ENCODE measurements around the gene LYPD6.
"Not testable (repeated sequence)": the region's sequence is repeated elsewhere in the genome, so short reads cannot be mapped to it uniquely, and the experiment has no call there.

Gene LYPD6

GRCh38 chr2:149313512-149313972 is 16.8 kb upstream of the LYPD6 start (continued):
- no peak for TF ChIP-seq TSHZ2 (CRISPR knock-in tag; IDR thresholded peaks at IDR 0.05)
- no peak for TF ChIP-seq CSDC2 (CRISPR knock-in tag; IDR thresholded peaks at IDR 0.05)

- no peak; the same call in 2 of the 3 replicates for ATAC-seq
- TF ChIP-seq CSDC2 (CRISPR knock-in tag; IDR thresholded peaks at IDR 0.05) (no peak), ZFP3 (CRISPR knock-in tag; IDR thresholded peaks at IDR 0.05) (no peak), ZNF565 (CRISPR knock-in tag; conservative IDR thresholded peaks at IDR 0.05; ENCODE audit: low read depth) (no peak), PPARA (CRISPR knock-in tag; IDR thresholded peaks at IDR 0.05; ENCODE audit: borderline replicate concordance) (no peak), OSR1 (CRISPR knock-in tag; IDR thresholded peaks at IDR 0.05) (no peak), TOX (CRISPR knock-in tag; IDR thresholded peaks at IDR 0.05; ENCODE audit: borderline replicate concordance) (no peak), TSHZ2 (CRISPR knock-in tag; IDR thresholded peaks at IDR 0.05) (no peak), BACH2 (CRISPR knock-in tag; IDR thresholded peaks at IDR 0.05; ENCODE audit: borderline replicate concordance) (no peak), ISL1 (CRISPR knock-in tag; IDR thresholded peaks at IDR 0.05) (no peak), SNAI2 (CRISPR knock-in tag; IDR thresholded peaks at IDR 0.05) (no peak)
These were observed 15.7 kb upstream of the LYPD6 start for GRCh38 chr2:149314687-149315086.

GRCh38 chr2:149315461-149315860 is 14.9 kb upstream of the LYPD6 start:
- ATAC-seq = no peak
- TF ChIP-seq ZFP30 (CRISPR knock-in tag; IDR thresholded peaks at IDR 0.05) = no peak
- TF ChIP-seq ZNF565 (CRISPR knock-in tag; conservative IDR thresholded peaks at IDR 0.05; ENCODE audit: low read depth) = no peak
- no peak for TF ChIP-seq ZFP3 (CRISPR knock-in tag; IDR thresholded peaks at IDR 0.05)
- TF ChIP-seq TSHZ2 (CRISPR knock-in tag; IDR thresholded peaks at IDR 0.05) = no peak
- no peak for TF ChIP-seq ARNTL (CRISPR knock-in tag; IDR thresholded peaks at IDR 0.05; ENCODE audit: borderline replicate concordance, low read depth)
- no peak for TF ChIP-seq BACH2 (CRISPR knock-in tag; IDR thresholded peaks at IDR 0.05; ENCODE audit: borderline replicate concordance)
- TF ChIP-seq RARB (CRISPR knock-in tag; IDR thresholded peaks at IDR 0.05) = no peak
- TF ChIP-seq PPARA (CRISPR knock-in tag; IDR thresholded peaks at IDR 0.05; ENCODE audit: borderline replicate concordance) = no peak
- TF ChIP-seq CSDC2 (CRISPR knock-in tag; IDR thresholded peaks at IDR 0.05) = no peak

GRCh38 chr2:149318566-149318965 is 11.8 kb upstream of the LYPD6 start:
- peak; percentile 27; the same call in 1 of the 2 replicates for TF ChIP-seq ZNF8 (CRISPR knock-in tag; IDR thresholded peaks at IDR 0.05)
- not testable (repeated sequence) for ATAC-seq

- ATAC-seq = no peak
- TF ChIP-seq BACH2 (CRISPR knock-in tag; IDR thresholded peaks at IDR 0.05; ENCODE audit: borderline replicate concordance) (no peak), ARNTL (CRISPR knock-in tag; IDR thresholded peaks at IDR 0.05; ENCODE audit: borderline replicate concordance, low read depth) (no peak), ZNF565 (CRISPR knock-in tag; conservative IDR thresholded peaks at IDR 0.05; ENCODE audit: low read depth) (no peak), OSR1 (CRISPR knock-in tag; IDR thresholded peaks at IDR 0.05) (no peak), TOX (CRISPR knock-in tag; IDR thresholded peaks at IDR 0.05; ENCODE audit: borderline replicate concordance) (no peak), POU6F1 (CRISPR knock-in tag; IDR thresholded peaks at IDR 0.05; ENCODE audit: borderline replicate concordance, low read depth) (no peak), ESRRG (CRISPR knock-in tag; IDR thresholded peaks at IDR 0.05) (no peak), RARB (CRISPR knock-in tag; IDR thresholded peaks at IDR 0.05) (no peak), ISL1 (CRISPR knock-in tag; IDR thresholded peaks at IDR 0.05) (no peak), PATZ1 (CRISPR knock-in tag; IDR thresholded peaks at IDR 0.05; ENCODE audit: borderline replicate concordance) (no peak), ZNF70 (CRISPR knock-in tag; IDR thresholded peaks at IDR 0.05) (no peak)
These were observed 10.0 kb upstream of the LYPD6 start for GRCh38 chr2:149320362-149320761.

Data from SK-N-SH treated with all-trans-retinoic acid at 6 μM for 48 hours (cell line).